NCI-H2196 treated with DMSO at 0.1 percent for 48 hours (cell line): Measurements from ENCODE around the gene IKBKG.
A peak's percentile ranks its signal among the peaks of the same experiment; 100 is the strongest.
"Not testable (repeated sequence)": the region's sequence is repeated elsewhere in the genome, so short reads cannot be mapped to it uniquely, and the experiment has no call there.

Experiments
- DNase-seq: peaks from one replicate; lab custom pipeline; 2025; ENCODE audit not compliant: unreplicated experiment; lab: John Stamatoyannopoulos, UW

Gene IKBKG

GRCh38 chrX:154602766-154603437, 55.5 kb downstream of the IKBKG start:
- DNase-seq, result no peak

- no peak for DNase-seq
Measured at GRCh38 chrX:154603438-154604430, 56.3 kb downstream of the IKBKG start.

- no peak for DNase-seq
Measured at GRCh38 chrX:154605566-154605965, 58.1 kb downstream of the IKBKG start.

GRCh38 chrX:154607370-154607769, 60.0 kb downstream of the IKBKG start:
- peak; percentile 7 for DNase-seq

- DNase-seq, result not testable (repeated sequence)
Measured at GRCh38 chrX:154607976-154608375, 60.6 kb downstream of the IKBKG start.

GRCh38 chrX:154608823-154609222, 61.4 kb downstream of the IKBKG start:
- DNase-seq, result not testable (repeated sequence)

- DNase-seq, result not testable (repeated sequence)
Measured at GRCh38 chrX:154611146-154611545, 63.7 kb downstream of the IKBKG start.

GRCh38 chrX:154613586-154613985, 66.2 kb downstream of the IKBKG start:
- DNase-seq, result not testable (repeated sequence)
